Activated T-helper 17 cell treated with anti-CD3 and anti-CD28 coated beads, Interleukin-2, amount 50 U/mL, for 72 hours (primary cell): ENCODE measurements around the gene BMPER. TPM values are rescaled to one million over a fixed set of nuclear protein-coding genes. Genes with fewer than 3 reads are reported as not detected.

Experiments
- ATAC-seq: fragments of 150-1000 bp; cut with Tn5 transposase; replicated peaks from 2 replicates; pipeline ENCODE4 v1.10.0; 2021; ENCODE audit warnings: mild to moderate bottlenecking, moderate library complexity
- H3K27ac Mint-ChIP-seq: one replicate; pipeline ENCODE4 v1.8.0; 2022; ENCODE audit warnings: mixed read lengths
- H3K27me3 Mint-ChIP-seq: one replicate; pipeline ENCODE4 v1.8.0; 2022; ENCODE audit warnings: mixed read lengths
- H3K36me3 Mint-ChIP-seq: one replicate; pipeline ENCODE4 v1.8.0; 2022; ENCODE audit warnings: low read depth, mild to moderate bottlenecking, mixed read lengths
- H3K4me1 Mint-ChIP-seq: one replicate; pipeline ENCODE4 v1.8.0; 2022; ENCODE audit warnings: mixed read lengths
- H3K4me3 Mint-ChIP-seq: one replicate; pipeline ENCODE4 v1.8.0; 2022; ENCODE audit warnings: mild to moderate bottlenecking, mixed read lengths
- H3K9me3 Mint-ChIP-seq: one replicate; pipeline ENCODE4 v1.8.0; 2022; ENCODE audit warnings: mixed read lengths
- total RNA-seq, 2 donors: library from RNA; stranded (reverse); gene quantifications; one replicate each; pipeline ENCODE4 v1.2.3, GENCODE V29; 2022

Gene BMPER
- total RNA-seq, 2 donors from 2014 or later = 0.45 TPM; not detected in 1

- Mint-ChIP-seq H3K4me1 (no peaks in the 10 kb centered on the region), H3K9me3 (no peaks in the 10 kb centered on the region), H3K4me3 (no peak overlapping the region), H3K36me3 (no peaks in the 10 kb centered on the region), H3K27ac (no peak overlapping the region), H3K27me3 (peaks cover 5% of the 10 kb centered on the region)
- no peak for ATAC-seq
Observed at GRCh38 chr7:34031156-34031555, 125.8 kb downstream of the BMPER start.

GRCh38 chr7:34034728-34035127 lies 129.4 kb downstream of the BMPER start:
- Mint-ChIP-seq H3K9me3 (no peaks in the 10 kb centered on the region), H3K27me3 (peaks cover 4% of the 10 kb centered on the region), H3K4me3 (no peak overlapping the region), H3K4me1 (no peaks in the 10 kb centered on the region), H3K36me3 (no peaks in the 10 kb centered on the region), H3K27ac (no peak overlapping the region)
- no peak for ATAC-seq

DNA sequence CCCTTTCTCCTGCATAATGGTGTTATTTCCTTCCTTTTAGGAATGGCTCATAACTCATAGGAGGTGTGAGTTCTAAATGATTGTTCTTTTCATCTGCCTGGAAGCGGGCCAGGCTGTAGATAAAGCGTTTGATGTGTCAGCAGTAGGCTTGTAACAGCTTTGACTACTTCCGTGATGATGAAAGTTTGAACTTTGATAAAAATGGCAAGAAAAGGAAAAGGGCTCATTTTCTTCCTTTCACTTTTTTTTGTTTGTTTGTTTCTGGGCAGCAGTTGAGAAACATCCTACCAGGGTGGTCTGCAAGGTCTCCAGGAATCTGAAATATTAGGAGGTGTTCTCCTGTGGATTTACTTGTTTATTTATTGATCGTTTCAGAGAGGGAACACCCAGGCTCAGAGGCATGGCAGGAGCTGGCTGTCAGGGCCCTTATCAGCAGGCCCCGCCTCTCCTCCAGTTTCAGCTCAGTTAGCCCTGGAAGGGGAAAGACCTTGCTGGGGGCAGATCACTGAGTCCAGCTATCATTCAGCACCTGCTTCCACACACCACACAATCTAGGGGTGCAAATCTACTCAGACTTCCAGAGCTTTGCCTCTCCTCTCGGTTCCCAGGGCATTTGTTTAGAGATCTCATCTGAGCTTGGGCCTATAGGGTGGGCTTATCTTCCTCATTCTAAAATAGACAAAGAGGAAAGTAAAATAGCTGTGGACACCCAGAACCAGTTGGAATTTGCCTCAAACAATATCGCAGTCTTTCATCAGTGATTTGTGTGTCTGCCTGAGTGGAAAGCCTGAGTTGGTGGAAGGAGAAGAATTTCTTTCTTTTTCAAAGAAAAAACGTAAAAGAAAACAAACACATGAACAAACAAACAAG lies 130.9 kb downstream of the BMPER start:
- ATAC-seq = no peak
- no peaks in the 10 kb centered on the region for H3K36me3 Mint-ChIP-seq
- no peaks in the 10 kb centered on the region for H3K9me3 Mint-ChIP-seq
- H3K27me3 Mint-ChIP-seq = peaks cover 4% of the 10 kb centered on the region
- H3K4me1 Mint-ChIP-seq = no peaks in the 10 kb centered on the region
- no peak overlapping the region for H3K4me3 Mint-ChIP-seq
- H3K27ac Mint-ChIP-seq = no peak overlapping the region

- H3K4me3 Mint-ChIP-seq = no peak overlapping the region
- no peaks in the 10 kb centered on the region for H3K4me1 Mint-ChIP-seq
- no peaks in the 10 kb centered on the region for H3K9me3 Mint-ChIP-seq
- peaks cover 2% of the 10 kb centered on the region for H3K27me3 Mint-ChIP-seq
- no peak for ATAC-seq
- no peak overlapping the region for H3K27ac Mint-ChIP-seq
- no peaks in the 10 kb centered on the region for H3K36me3 Mint-ChIP-seq
Observed at GRCh38 chr7:34036972-34037792, 131.8 kb downstream of the BMPER start.

DNA sequence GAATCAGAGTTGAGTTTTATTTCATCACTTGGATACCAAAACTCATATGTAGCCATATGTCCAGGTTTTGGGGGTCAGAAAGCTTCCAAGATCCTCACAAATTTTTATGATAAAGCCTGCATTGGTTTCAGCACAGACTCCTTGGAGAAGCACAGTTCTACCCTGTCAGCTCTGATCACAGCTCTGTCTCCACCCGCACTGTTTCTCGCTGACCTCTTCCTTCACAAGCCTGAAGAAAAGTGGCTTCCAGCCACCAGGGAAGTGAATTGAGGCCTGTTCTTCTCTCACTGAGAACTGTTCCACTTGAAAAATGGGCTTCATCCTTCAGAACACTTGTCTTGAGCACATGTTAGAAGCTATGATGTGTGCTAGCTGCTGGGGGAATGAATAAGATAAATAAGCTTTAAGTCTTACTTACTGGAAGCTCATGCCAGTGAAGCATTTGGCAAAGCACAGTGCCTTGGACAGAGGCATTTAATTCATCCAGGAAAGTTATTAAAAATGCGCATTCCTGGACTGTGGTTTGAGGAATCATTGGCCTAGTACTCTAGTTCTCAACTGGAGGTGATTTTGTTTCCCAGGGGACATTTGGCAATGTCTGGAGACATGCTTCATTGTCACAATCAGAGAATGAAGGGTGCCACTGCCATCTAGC lies 133.6 kb downstream of the BMPER start:
- Mint-ChIP-seq H3K27ac (no peak overlapping the region), H3K4me3 (no peak overlapping the region), H3K9me3 (no peaks in the 10 kb centered on the region), H3K27me3 (no peaks in the 10 kb centered on the region), H3K36me3 (no peaks in the 10 kb centered on the region), H3K4me1 (no peaks in the 10 kb centered on the region)
- ATAC-seq = no peak

DNA sequence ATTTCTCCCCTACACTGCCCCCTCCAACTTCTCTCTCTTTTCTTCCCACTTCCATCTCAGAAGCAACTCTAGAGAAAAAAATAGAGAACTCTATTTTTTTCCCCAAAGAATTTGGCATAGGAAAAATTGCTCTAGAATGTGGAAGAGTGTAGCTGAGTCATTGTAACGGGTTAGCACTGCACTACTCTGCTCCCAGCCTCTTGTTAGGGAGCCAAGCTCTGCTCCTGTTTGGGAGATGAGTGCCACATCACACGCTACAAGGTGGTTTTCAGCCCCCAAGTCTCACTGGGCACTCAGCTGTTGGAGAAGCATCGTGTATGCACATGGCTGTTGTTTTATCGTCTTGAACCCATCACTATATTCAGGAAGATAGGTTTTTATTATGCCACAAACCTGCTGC lies 136.4 kb downstream of the BMPER start:
- Mint-ChIP-seq H3K36me3 (no peaks in the 10 kb centered on the region), H3K4me1 (no peaks in the 10 kb centered on the region), H3K4me3 (no peak overlapping the region), H3K9me3 (no peaks in the 10 kb centered on the region), H3K27me3 (no peaks in the 10 kb centered on the region), H3K27ac (no peak overlapping the region)
- ATAC-seq = no peak

DNA sequence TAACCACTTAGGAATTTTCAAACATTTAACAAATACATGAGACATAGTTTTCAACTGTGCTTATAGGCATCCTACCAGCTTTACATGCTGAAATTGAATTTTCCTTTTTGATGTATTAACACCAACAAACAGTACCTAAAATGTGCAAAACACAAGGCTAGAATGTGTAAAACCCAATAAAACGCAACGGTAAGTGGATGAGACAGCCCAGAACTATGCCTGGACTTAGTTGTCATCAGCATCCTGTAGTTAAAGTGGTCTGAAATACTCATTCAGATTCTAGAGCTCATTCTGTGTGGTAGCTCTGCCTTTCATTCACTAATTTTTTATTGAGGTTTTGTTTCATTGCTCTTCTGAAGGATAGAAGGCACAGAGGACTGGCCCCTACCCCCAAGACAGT lies 137.1 kb downstream of the BMPER start:
- H3K36me3 Mint-ChIP-seq = no peaks in the 10 kb centered on the region
- H3K27ac Mint-ChIP-seq = no peak overlapping the region
- H3K4me3 Mint-ChIP-seq = no peak overlapping the region
- H3K9me3 Mint-ChIP-seq = no peaks in the 10 kb centered on the region
- no peaks in the 10 kb centered on the region for H3K4me1 Mint-ChIP-seq
- ATAC-seq = no peak
- H3K27me3 Mint-ChIP-seq = no peaks in the 10 kb centered on the region

DNA sequence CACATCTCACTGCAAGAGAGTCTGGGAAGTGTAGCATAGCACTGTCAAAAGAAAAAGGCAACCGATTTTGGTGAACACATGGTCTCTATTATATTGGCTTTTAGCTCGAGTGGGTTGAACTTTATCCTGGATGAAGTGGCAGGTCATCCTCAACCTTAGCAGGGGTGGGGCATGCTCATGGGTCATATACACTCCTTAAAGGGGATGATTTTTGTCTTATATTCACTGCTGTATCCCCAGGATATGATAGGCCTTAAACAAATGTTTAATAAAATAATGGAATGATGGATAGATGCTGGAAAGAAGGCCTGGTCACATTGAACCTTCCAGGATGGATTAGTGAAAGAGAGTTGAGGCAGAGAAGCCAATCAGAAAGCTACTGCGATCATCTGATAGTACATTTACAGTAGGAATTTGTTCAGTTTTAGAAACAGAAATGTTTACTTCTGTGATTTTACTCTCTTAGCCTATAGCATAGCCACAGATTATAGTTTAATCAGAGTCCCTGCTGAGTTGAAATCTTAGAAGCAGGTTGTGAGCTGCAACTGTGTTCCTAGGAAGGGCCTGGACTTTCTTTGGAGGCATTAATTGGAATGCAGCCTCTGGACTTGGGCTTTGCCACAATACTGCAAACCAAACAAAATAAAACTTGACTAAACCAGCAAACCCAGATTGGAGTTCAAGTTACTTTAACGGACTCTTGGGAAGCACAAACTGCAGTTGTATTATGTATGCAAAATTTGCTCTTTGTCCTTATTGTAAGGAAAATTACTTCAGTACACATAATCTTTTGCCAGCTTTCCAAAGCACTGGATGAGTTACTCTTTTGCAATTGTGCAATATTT lies 138.3 kb downstream of the BMPER start:
- no peaks in the 10 kb centered on the region for H3K4me1 Mint-ChIP-seq

GRCh38 chr7:34044306-34044643 lies 138.9 kb downstream of the BMPER start:
- peaks cover 4% of the 10 kb centered on the region for H3K9me3 Mint-ChIP-seq
- no peak overlapping the region for H3K4me3 Mint-ChIP-seq
- no peak overlapping the region for H3K27ac Mint-ChIP-seq
- ATAC-seq = no peak
- H3K27me3 Mint-ChIP-seq = no peaks in the 10 kb centered on the region
- no peaks in the 10 kb centered on the region for H3K36me3 Mint-ChIP-seq
- no peaks in the 10 kb centered on the region for H3K4me1 Mint-ChIP-seq

More for the DNA sequence above, 138.3 kb downstream of the BMPER start:
- Mint-ChIP-seq H3K4me3 (no peak overlapping the region), H3K36me3 (no peaks in the 10 kb centered on the region), H3K9me3 (peaks cover 4% of the 10 kb centered on the region), H3K27me3 (no peaks in the 10 kb centered on the region), H3K27ac (no peak overlapping the region)
- ATAC-seq = no peak

- ATAC-seq = no peak
Observed at GRCh38 chr7:34044734-34045353, 139.5 kb downstream of the BMPER start.

DNA sequence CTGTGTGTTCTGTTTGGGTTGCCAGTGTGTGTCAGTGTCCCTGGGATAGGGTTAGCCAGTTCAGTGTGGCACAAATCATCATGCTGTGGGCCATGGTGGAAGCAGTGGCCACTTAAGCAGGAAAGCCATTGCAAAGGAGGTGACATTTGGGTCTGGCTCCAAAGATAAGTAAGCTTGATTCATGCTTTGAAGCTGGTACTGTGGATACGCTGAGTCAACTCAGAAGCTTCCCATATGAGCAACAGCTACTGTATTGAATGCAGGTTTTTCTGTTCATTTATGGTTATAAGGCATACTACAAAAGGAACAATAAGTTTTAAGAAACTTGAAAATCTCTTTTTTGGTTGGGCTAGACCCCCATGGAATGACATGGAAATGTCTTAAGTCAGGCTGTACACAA lies 143.1 kb downstream of the BMPER start:
- no peak for ATAC-seq
- H3K9me3 Mint-ChIP-seq = peaks cover 8% of the 10 kb centered on the region
- no peaks in the 10 kb centered on the region for H3K4me1 Mint-ChIP-seq
- H3K27me3 Mint-ChIP-seq = no peaks in the 10 kb centered on the region
- no peak overlapping the region for H3K4me3 Mint-ChIP-seq
- H3K36me3 Mint-ChIP-seq = no peaks in the 10 kb centered on the region
- H3K27ac Mint-ChIP-seq = no peak overlapping the region

More at GRCh38 chr7:34044734-34045353, 139.5 kb downstream of the BMPER start:
- no peaks in the 10 kb centered on the region for H3K27me3 Mint-ChIP-seq
- H3K36me3 Mint-ChIP-seq = no peaks in the 10 kb centered on the region
- H3K9me3 Mint-ChIP-seq = peaks cover 4% of the 10 kb centered on the region
- no peaks in the 10 kb centered on the region for H3K4me1 Mint-ChIP-seq
- H3K4me3 Mint-ChIP-seq = no peak overlapping the region
- no peak overlapping the region for H3K27ac Mint-ChIP-seq

DNA sequence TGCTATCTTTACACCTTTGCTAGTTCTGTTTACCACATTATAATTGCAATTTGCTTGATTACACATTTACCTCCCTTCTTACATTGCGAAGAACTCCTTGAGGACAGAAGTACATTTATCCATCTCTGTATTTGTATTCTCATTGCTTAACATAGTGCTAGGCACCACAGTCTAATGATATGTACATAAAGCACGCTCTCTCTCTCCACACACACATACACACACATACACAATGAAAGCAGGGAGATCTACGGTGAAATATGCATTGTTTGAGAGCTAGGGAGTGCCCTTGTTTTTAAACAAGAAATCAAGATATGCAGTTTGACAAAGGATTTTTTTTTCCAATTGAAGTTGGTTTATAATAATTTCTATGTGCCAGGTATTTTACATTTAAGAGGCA lies 148.7 kb downstream of the BMPER start:
- no peak overlapping the region for H3K27ac Mint-ChIP-seq
- H3K4me3 Mint-ChIP-seq = no peak overlapping the region
- peaks cover 4% of the 10 kb centered on the region for H3K9me3 Mint-ChIP-seq
- no peaks in the 10 kb centered on the region for H3K4me1 Mint-ChIP-seq
- H3K27me3 Mint-ChIP-seq = no peaks in the 10 kb centered on the region
- no peak for ATAC-seq
- H3K36me3 Mint-ChIP-seq = no peaks in the 10 kb centered on the region

GRCh38 chr7:34057136-34057535 lies 151.8 kb downstream of the BMPER start:
- ATAC-seq = no peak
- H3K4me1 Mint-ChIP-seq = no peaks in the 10 kb centered on the region
- no peak overlapping the region for H3K4me3 Mint-ChIP-seq
- no peak overlapping the region for H3K27ac Mint-ChIP-seq
- H3K36me3 Mint-ChIP-seq = no peaks in the 10 kb centered on the region
- H3K9me3 Mint-ChIP-seq = peaks cover 2% of the 10 kb centered on the region
- H3K27me3 Mint-ChIP-seq = no peaks in the 10 kb centered on the region

GRCh38 chr7:34057956-34058355 lies 152.6 kb downstream of the BMPER start:
- H3K36me3 Mint-ChIP-seq = no peaks in the 10 kb centered on the region
- no peak overlapping the region for H3K4me3 Mint-ChIP-seq
- no peaks in the 10 kb centered on the region for H3K27me3 Mint-ChIP-seq
- no peak for ATAC-seq
- no peaks in the 10 kb centered on the region for H3K4me1 Mint-ChIP-seq
- H3K27ac Mint-ChIP-seq = no peak overlapping the region
- no peaks in the 10 kb centered on the region for H3K9me3 Mint-ChIP-seq
